Mucosa of rectum (tissue), 2 donors: ENCODE measurements around the gene WNT3A.

Source experiments
- H3K27ac ChIP-seq, 2 donors: one replicate each; pipeline ENCODE4 v1.7.0; 2013; ENCODE audit warnings: inconsistent platforms in 2 of 2, low read depth in 2 of 2, low read length in 2 of 2
- H3K27me3 ChIP-seq, 2 donors: one replicate each; pipeline ENCODE4 v1.7.0; 2013; ENCODE audit warnings: low read length in 2 of 2; ENCODE audit not compliant: control insufficient read depth in 2 of 2, insufficient read depth in 2 of 2
- H3K36me3 ChIP-seq, 2 donors: one replicate each; pipeline ENCODE4 v1.7.0; 2013; ENCODE audit warnings: low read length in 2 of 2; ENCODE audit not compliant: control insufficient read depth in 2 of 2, insufficient read depth in 2 of 2
- H3K4me1 ChIP-seq, 2 donors: one replicate each; pipeline ENCODE4 v1.7.0; 2013; ENCODE audit warnings: low read length in 2 of 2, mild to moderate bottlenecking in 1 of 2; ENCODE audit not compliant: control insufficient read depth in 2 of 2, insufficient read depth in 2 of 2
- H3K4me3 ChIP-seq, 2 donors: one replicate each; pipeline ENCODE4 v1.7.0; 2013; ENCODE audit warnings: low read length in 2 of 2
- H3K9ac ChIP-seq, 2 donors: one replicate each; pipeline ENCODE4 v1.7.0; 2013; ENCODE audit warnings: low read length in 2 of 2, low read depth in 1 of 2, mild to moderate bottlenecking in 1 of 2
- H3K9me3 ChIP-seq, 2 donors: one replicate each; pipeline ENCODE4 v1.7.0; 2013; ENCODE audit warnings: low read length in 2 of 2; ENCODE audit not compliant: control insufficient read depth in 2 of 2
- donor health status: healthy.
- donor health status: Normal muscosa, but diverticular disease.

Gene WNT3A

GRCh38 chr1:228043281-228043848, 36.6 kb downstream of the WNT3A start:
- H3K36me3 ChIP-seq, result no peaks in the 10 kb centered on the region
- no peak overlapping the region for H3K4me3 ChIP-seq
- H3K4me1 ChIP-seq, result peaks cover 0 to 3% of the 10 kb centered on the region in 2 donors
- no peak overlapping the region for H3K9ac ChIP-seq
- peaks cover 14% of the 10 kb centered on the region in 2 donors for H3K27me3 ChIP-seq
- no peak overlapping the region for H3K27ac ChIP-seq
- no peaks in the 10 kb centered on the region for H3K9me3 ChIP-seq

GRCh38 chr1:228044961-228045360, 38.2 kb downstream of the WNT3A start:
- Histone ChIP-seq H3K27me3 (peaks cover 2 to 6% of the 10 kb centered on the region in 2 donors), H3K4me3 (no peak overlapping the region), H3K27ac (no peak overlapping the region)

GRCh38 chr1:228045405-228045804, 38.6 kb downstream of the WNT3A start:
- peaks cover 0 to 3% of the 10 kb centered on the region in 2 donors for H3K4me1 ChIP-seq
- no peak overlapping the region for H3K27ac ChIP-seq
- H3K9ac ChIP-seq, result no peak overlapping the region
- no peaks in the 10 kb centered on the region for H3K36me3 ChIP-seq
- no peaks in the 10 kb centered on the region for H3K9me3 ChIP-seq
- peaks cover 2 to 4% of the 10 kb centered on the region in 2 donors for H3K27me3 ChIP-seq
- no peak overlapping the region for H3K4me3 ChIP-seq

More at GRCh38 chr1:228044961-228045360, 38.2 kb downstream of the WNT3A start:
- H3K4me1 ChIP-seq, result peaks cover 0 to 3% of the 10 kb centered on the region in 2 donors
- H3K9me3 ChIP-seq, result no peaks in the 10 kb centered on the region
- H3K36me3 ChIP-seq, result no peaks in the 10 kb centered on the region
- H3K9ac ChIP-seq, result no peak overlapping the region

- Histone ChIP-seq H3K4me3 (no peak overlapping the region), H3K4me1 (peaks cover 0 to 3% of the 10 kb centered on the region in 2 donors), H3K27me3 (peaks cover 2 to 4% of the 10 kb centered on the region in 2 donors), H3K9ac (no peak overlapping the region), H3K9me3 (no peaks in the 10 kb centered on the region), H3K36me3 (no peaks in the 10 kb centered on the region), H3K27ac (no peak overlapping the region)
These were observed 39.1 kb downstream of the WNT3A start for GRCh38 chr1:228045871-228046270.

GRCh38 chr1:228046421-228047182, 39.8 kb downstream of the WNT3A start:
- Histone ChIP-seq H3K27me3 (peaks cover 0 to 4% of the 10 kb centered on the region in 2 donors), H3K4me3 (no peak overlapping the region)

GRCh38 chr1:228047183-228047466, 40.3 kb downstream of the WNT3A start:
- H3K4me3 ChIP-seq, result no peak overlapping the region
- H3K36me3 ChIP-seq, result no peaks in the 10 kb centered on the region
- H3K27me3 ChIP-seq, result peaks cover 0 to 4% of the 10 kb centered on the region in 2 donors
- H3K27ac ChIP-seq, result no peak overlapping the region
- H3K4me1 ChIP-seq, result peaks cover 0 to 3% of the 10 kb centered on the region in 2 donors
- no peak overlapping the region for H3K9ac ChIP-seq
- no peaks in the 10 kb centered on the region for H3K9me3 ChIP-seq

More at GRCh38 chr1:228046421-228047182, 39.8 kb downstream of the WNT3A start:
- no peak overlapping the region for H3K27ac ChIP-seq
- no peaks in the 10 kb centered on the region for H3K36me3 ChIP-seq
- H3K4me1 ChIP-seq, result peaks cover 0 to 3% of the 10 kb centered on the region in 2 donors
- no peak overlapping the region for H3K9ac ChIP-seq
- H3K9me3 ChIP-seq, result no peaks in the 10 kb centered on the region

GRCh38 chr1:228048120-228048519, 41.3 kb downstream of the WNT3A start:
- peaks cover 0 to 4% of the 10 kb centered on the region in 2 donors for H3K27me3 ChIP-seq

GRCh38 chr1:228048659-228049298, 42.0 kb downstream of the WNT3A start:
- Histone ChIP-seq H3K36me3 (no peaks in the 10 kb centered on the region), H3K27ac (no peak overlapping the region), H3K4me1 (peaks cover 0 to 3% of the 10 kb centered on the region in 2 donors), H3K9me3 (no peaks in the 10 kb centered on the region), H3K4me3 (no peak overlapping the region), H3K9ac (no peak overlapping the region), H3K27me3 (peaks cover 0 to 4% of the 10 kb centered on the region in 2 donors)

More at GRCh38 chr1:228048120-228048519, 41.3 kb downstream of the WNT3A start:
- no peak overlapping the region for H3K9ac ChIP-seq
- H3K36me3 ChIP-seq, result no peaks in the 10 kb centered on the region
- no peaks in the 10 kb centered on the region for H3K9me3 ChIP-seq
- H3K4me3 ChIP-seq, result no peak overlapping the region
- H3K27ac ChIP-seq, result no peak overlapping the region
- H3K4me1 ChIP-seq, result peaks cover 0 to 3% of the 10 kb centered on the region in 2 donors

GRCh38 chr1:228050571-228051231, 43.9 kb downstream of the WNT3A start:
- H3K36me3 ChIP-seq, result no peaks in the 10 kb centered on the region
- peaks cover under 1 to 4% of the 10 kb centered on the region in 2 donors for H3K27me3 ChIP-seq
- H3K27ac ChIP-seq, result no peak overlapping the region

More at GRCh38 chr1:228050571-228051231, 43.9 kb downstream of the WNT3A start:
- no peak overlapping the region for H3K9ac ChIP-seq
- H3K4me3 ChIP-seq, result no peak overlapping the region
- H3K4me1 ChIP-seq, result no peaks in the 10 kb centered on the region
- no peaks in the 10 kb centered on the region for H3K9me3 ChIP-seq
